ACC112 (cell line): ENCODE measurements around the gene LZTS3.
A peak's percentile ranks its signal among the peaks of the same experiment; 100 is the strongest.
"Not testable (repeated sequence)": the region's sequence is repeated elsewhere in the genome, so short reads cannot be mapped to it uniquely, and the experiment has no call there.

Source experiments
- H2AFZ ChIP-seq: fragments of 200-600 bp; sonication (generic); one replicate; pipeline ENCODE4 v1.6.0; 2017; ENCODE audit warnings: antibody characterized with exemption, low read length; ENCODE audit not compliant: unreplicated experiment
- H3K27ac ChIP-seq: fragments of 200-600 bp; sonication (generic); 2 replicates; pipeline ENCODE4 v1.5.1; 2014; ENCODE audit warnings: low read depth, mild to moderate bottlenecking, antibody characterized with exemption, low read length, moderate library complexity
- H3K27me3 ChIP-seq: fragments of 200-600 bp; sonication (generic); 2 replicates; pipeline ENCODE4 v1.6.1; 2014; ENCODE audit warnings: mild to moderate bottlenecking, antibody characterized with exemption, low read length, moderate library complexity, mixed read lengths; ENCODE audit not compliant: insufficient read depth
- H3K36me3 ChIP-seq: fragments of 200-600 bp; sonication (generic); 2 replicates; pipeline ENCODE4 v1.6.1; 2016; ENCODE audit warnings: mild to moderate bottlenecking, antibody characterized with exemption, low read length, moderate library complexity, mixed read lengths; ENCODE audit not compliant: insufficient read depth
- H3K4me1 ChIP-seq: fragments of 200-600 bp; sonication (generic); one replicate; pipeline ENCODE4 v1.6.1; 2016; ENCODE audit warnings: low read length, mixed read lengths; ENCODE audit not compliant: insufficient read depth, unreplicated experiment, control insufficient read depth
- H3K4me3 ChIP-seq: fragments of 200-600 bp; sonication (generic); 2 replicates; pipeline ENCODE4 v1.5.1; 2014; ENCODE audit warnings: mild to moderate bottlenecking, low read depth, low read length
- H3K79me2 ChIP-seq: fragments of 200-600 bp; sonication (generic); one replicate; pipeline ENCODE4 v1.6.0; 2016; ENCODE audit warnings: low read length; ENCODE audit not compliant: control insufficient read depth, unreplicated experiment, insufficient read depth

Gene LZTS3

GRCh38 chr20:3190681-3191111, 17.3 kb upstream of the LZTS3 start:
- Histone ChIP-seq H3K4me1 (no peaks in the 10 kb centered on the region), H3K36me3 (no peaks in the 10 kb centered on the region; the same call in 1 of the 2 replicates), H3K4me3 (no peak overlapping the region), H3K79me2 (no peaks in the 10 kb centered on the region), H3K27me3 (no peaks in the 10 kb centered on the region), H2AFZ (no peak overlapping the region), H3K27ac (no peak overlapping the region)

GRCh38 chr20:3189561-3190131, 16.3 kb upstream of the LZTS3 start:
- no peaks in the 10 kb centered on the region for H3K27me3 ChIP-seq
- no peaks in the 10 kb centered on the region for H3K79me2 ChIP-seq
- H2AFZ ChIP-seq, result no peak overlapping the region
- H3K27ac ChIP-seq, result no peak overlapping the region
- H3K4me1 ChIP-seq, result no peaks in the 10 kb centered on the region
- H3K36me3 ChIP-seq, result no peaks in the 10 kb centered on the region; the same call in 1 of the 2 replicates
- H3K4me3 ChIP-seq, result no peak overlapping the region

- H3K36me3 ChIP-seq, result no peaks in the 10 kb centered on the region; the same call in 1 of the 2 replicates
- H3K27ac ChIP-seq, result no peak overlapping the region
- no peaks in the 10 kb centered on the region for H3K4me1 ChIP-seq
- H3K79me2 ChIP-seq, result no peaks in the 10 kb centered on the region
- no peak overlapping the region for H2AFZ ChIP-seq
- no peak overlapping the region for H3K4me3 ChIP-seq
- no peaks in the 10 kb centered on the region for H3K27me3 ChIP-seq
These were observed 15.6 kb upstream of the LZTS3 start for GRCh38 chr20:3188823-3189413.

- H3K4me1 ChIP-seq, H3K36me3 ChIP-seq, H2AFZ ChIP-seq, H3K79me2 ChIP-seq, H3K27me3 ChIP-seq, H3K27ac ChIP-seq, H3K4me3 ChIP-seq: not testable (repeated sequence)
These were observed 14.5 kb upstream of the LZTS3 start for GRCh38 chr20:3187861-3188260.

GRCh38 chr20:3183896-3184612, 10.7 kb upstream of the LZTS3 start:
- Histone ChIP-seq H2AFZ (no peak overlapping the region), H3K4me3 (no peak overlapping the region), H3K27me3 (no peaks in the 10 kb centered on the region), H3K4me1 (no peaks in the 10 kb centered on the region), H3K27ac (no peak overlapping the region), H3K79me2 (no peaks in the 10 kb centered on the region), H3K36me3 (no peaks in the 10 kb centered on the region)

- H3K27me3 ChIP-seq, H2AFZ ChIP-seq, H3K79me2 ChIP-seq, H3K4me1 ChIP-seq, H3K4me3 ChIP-seq, H3K27ac ChIP-seq, H3K36me3 ChIP-seq: not testable (repeated sequence)
These were observed 9.1 kb upstream of the LZTS3 start for GRCh38 chr20:3182429-3182828.

GRCh38 chr20:3181270-3181669, 7.9 kb upstream of the LZTS3 start:
- no peaks in the 10 kb centered on the region for H3K79me2 ChIP-seq
- no peak overlapping the region for H3K4me3 ChIP-seq
- no peaks in the 10 kb centered on the region for H3K27me3 ChIP-seq
- no peaks in the 10 kb centered on the region for H3K36me3 ChIP-seq
- H3K27ac ChIP-seq, result no peak overlapping the region
- H3K4me1 ChIP-seq, result no peaks in the 10 kb centered on the region
- H2AFZ ChIP-seq, result no peak overlapping the region

- H3K27me3 ChIP-seq, result no peaks in the 10 kb centered on the region
- H3K36me3 ChIP-seq, result no peaks in the 10 kb centered on the region
- H3K79me2 ChIP-seq, result no peaks in the 10 kb centered on the region
- H3K4me1 ChIP-seq, result peaks cover 2% of the 10 kb centered on the region
- H3K4me3 ChIP-seq, result no peak overlapping the region
- no peak overlapping the region for H3K27ac ChIP-seq
- no peak overlapping the region for H2AFZ ChIP-seq
These were observed 7.0 kb upstream of the LZTS3 start for GRCh38 chr20:3180319-3180718.

GRCh38 chr20:3177746-3178485, 4.6 kb upstream of the LZTS3 start:
- H3K27ac ChIP-seq, result no peak overlapping the region
- H3K27me3 ChIP-seq, result no peaks in the 10 kb centered on the region
- H2AFZ ChIP-seq, result no peak overlapping the region
- no peaks in the 10 kb centered on the region for H3K36me3 ChIP-seq
- no peak overlapping the region for H3K4me3 ChIP-seq
- H3K79me2 ChIP-seq, result no peaks in the 10 kb centered on the region
- H3K4me1 ChIP-seq, result peaks cover 11% of the 10 kb centered on the region

- peaks cover 11% of the 10 kb centered on the region for H3K4me1 ChIP-seq
- H3K36me3 ChIP-seq, result no peaks in the 10 kb centered on the region
- H3K27me3 ChIP-seq, result 0 out of 2 replicates have a peak, but pooled peaks cover 5% of the 10 kb centered on the region
- no peaks in the 10 kb centered on the region for H3K79me2 ChIP-seq
- H2AFZ ChIP-seq, result peak overlapping the region; percentile 5
- H3K27ac ChIP-seq, result no peak overlapping the region
- peak overlapping the region; percentile 82 for H3K4me3 ChIP-seq
These were observed 1.9 kb upstream of the LZTS3 start for GRCh38 chr20:3175270-3175669.
